SK-N-SH (cell line): ENCODE data around the gene LKAAEAR1. TPM values are rescaled to one million over a fixed set of nuclear protein-coding genes. Genes with fewer than 3 reads are reported as not detected.

Experiments
- CTCF ChIA-PET: fragments of 300-600, 350-600 bp; formaldehyde crosslinking; extraction: SDS; loops from one replicate; lab custom pipeline; 2021; lab: Yijun Ruan, JAX
- POLR2A ChIA-PET: fragments of 350-600 bp; sonication (Branson Sonifier 250); formaldehyde crosslinking; extraction: SDS; loops from one replicate; lab custom pipeline; 2020; ENCODE audit warnings: antibody characterized with exemption, inconsistent platforms; lab: Yijun Ruan, JAX
- DNase-seq: peaks from one replicate; pipeline ENCODE4 v3.0.0; 2012
- H2AFZ ChIP-seq: fragments of 200-600 bp; sonication (generic); 2 replicates; pipeline ENCODE4 v1.8.1; 2016; ENCODE audit warnings: antibody characterized with exemption, mild to moderate bottlenecking, low read depth
- H3F3A ChIP-seq: fragments of 200-600 bp; sonication (generic); replicated peaks from 2 replicates; pipeline ENCODE3; 2016; ENCODE audit warnings: antibody characterized with exemption, mild to moderate bottlenecking; ENCODE audit not compliant: insufficient read depth
- H3K27ac ChIP-seq, 2 experiments: fragments of 200-500 bp in 1 of 2; fragments of 200-600 bp in 1 of 2; sonication (Bioruptor generic) in 1 of 2; sonication (generic), shearing (Covaris generic) in 1 of 2; 2 replicates each; pipeline versions ENCODE4 v1.5.1 to v1.6.1; 2014 to 2016; ENCODE audit warnings: low read depth in 2 of 2, inconsistent platforms in 1 of 2, low read length in 1 of 2, mild to moderate bottlenecking in 1 of 2, mixed read lengths in 1 of 2
- H3K27me3 ChIP-seq: fragments of 200-600 bp; sonication (generic), shearing (Covaris generic); 2 replicates; pipeline ENCODE4 v1.6.1; 2016; ENCODE audit warnings: mixed run types; ENCODE audit not compliant: insufficient read depth
- H3K36me3 ChIP-seq, 2 experiments: fragments of 200-500 bp in 1 of 2; fragments of 200-600 bp in 1 of 2; sonication (Bioruptor generic) in 1 of 2; sonication (generic) in 1 of 2; replicated peaks in 1 of 2; 2 replicates each; pipeline versions ENCODE3 to v1.5.1; 2014 to 2016; ENCODE audit warnings: low read length in 1 of 2, mild to moderate bottlenecking in 1 of 2; ENCODE audit not compliant: insufficient read depth in 2 of 2, control insufficient read depth in 1 of 2
- H3K4me1 ChIP-seq, 2 experiments: fragments of 200-500 bp in 1 of 2; fragments of 200-600 bp in 1 of 2; sonication (Bioruptor generic) in 1 of 2; sonication (generic), shearing (Covaris generic) in 1 of 2; 2 replicates each; pipeline versions ENCODE4 v1.5.1 to v1.6.1; 2014 to 2016; ENCODE audit warnings: low read depth in 1 of 2, low read length in 1 of 2, mixed run types in 1 of 2; ENCODE audit not compliant: insufficient read depth in 2 of 2, control insufficient read depth in 1 of 2
- H3K4me2 ChIP-seq: fragments of 200-600 bp; sonication (generic), shearing (Covaris generic); 2 replicates; pipeline ENCODE4 v1.6.1; 2017; ENCODE audit warnings: mixed run types
- H3K4me3 ChIP-seq, 2 experiments: fragments of 200-500 bp in 1 of 2; fragments of 200-600 bp in 1 of 2; sonication (Bioruptor generic) in 1 of 2; sonication (generic), shearing (Covaris generic) in 1 of 2; 2 replicates each; pipeline versions ENCODE4 v1.5.1 to v1.8.1; 2014 to 2016; ENCODE audit warnings: low read depth in 2 of 2, inconsistent platforms in 1 of 2, low read length in 1 of 2, mild to moderate bottlenecking in 1 of 2, mixed read lengths in 1 of 2, moderate library complexity in 1 of 2
- H3K79me2 ChIP-seq: fragments of 200-600 bp; sonication (generic); 2 replicates; pipeline ENCODE4 v1.8.1; 2017; ENCODE audit warnings: mild to moderate bottlenecking; ENCODE audit not compliant: insufficient read depth
- H3K9ac ChIP-seq: fragments of 200-600 bp; sonication (generic); 2 replicates; pipeline ENCODE4 v1.6.1; 2017; ENCODE audit warnings: mixed run types
- H3K9me2 ChIP-seq: fragments of 200-600 bp; sonication (generic); 2 replicates; pipeline ENCODE4 v1.6.1; 2017; ENCODE audit warnings: mixed run types
- H3K9me3 ChIP-seq: fragments of 200-600 bp; sonication (generic); 2 replicates; pipeline ENCODE4 v1.6.1; 2017; ENCODE audit warnings: mixed run types, mild to moderate bottlenecking, moderate library complexity
- H4K20me1 ChIP-seq: fragments of 200-600 bp; sonication (generic); 2 replicates; pipeline ENCODE4 v1.6.1; 2017; ENCODE audit warnings: mild to moderate bottlenecking, mixed run types; ENCODE audit not compliant: insufficient read depth
- ELF1 ChIP-seq: IDR thresholded peaks from 2 replicates; pipeline ENCODE4 v1.4.0; 2012
- EZH2phosphoT487 ChIP-seq: fragments of 200-600 bp; sonication (generic); IDR thresholded peaks from 2 replicates; pipeline ENCODE4 v1.6.1; 2017; ENCODE audit warnings: low read depth, mixed run types, mild to moderate bottlenecking, antibody characterized with exemption, moderate library complexity, borderline replicate concordance
- FOXJ3 ChIP-seq: sonication (generic); formaldehyde crosslinking; IDR thresholded peaks from 2 replicates; pipeline ENCODE4 v1.5.1; 2020; ENCODE audit warnings: mild to moderate bottlenecking, missing genetic modification reagents
- FOXM1 ChIP-seq: IDR thresholded peaks from 2 replicates; pipeline ENCODE4 v1.4.0; 2012; ENCODE audit warnings: low read depth, mild to moderate bottlenecking
- GABPA ChIP-seq: IDR thresholded peaks from 2 replicates; pipeline ENCODE4 v1.4.0; 2012; ENCODE audit warnings: low read depth, mild to moderate bottlenecking
- JUND ChIP-seq: IDR thresholded peaks from 2 replicates; pipeline ENCODE4 v1.4.0; 2012
- NFIC ChIP-seq: IDR thresholded peaks from 2 replicates; pipeline ENCODE4 v1.4.0; 2012; ENCODE audit warnings: borderline replicate concordance
- NRF1 ChIP-seq: IDR thresholded peaks from 2 replicates; pipeline ENCODE4 v1.6.1; 2012; ENCODE audit warnings: low read depth, mild to moderate bottlenecking, low read length
- POLR2AphosphoS5 ChIP-seq: IDR thresholded peaks from 2 replicates; pipeline ENCODE4 v1.6.1; 2012; ENCODE audit warnings: low read depth, low read length
- RAD21 ChIP-seq: IDR thresholded peaks from 2 replicates; pipeline ENCODE4 v1.6.1; 2012; ENCODE audit warnings: mild to moderate bottlenecking, low read length
- SIN3A ChIP-seq: IDR thresholded peaks from 2 replicates; pipeline ENCODE4 v1.6.1; 2012; ENCODE audit warnings: low read depth, mild to moderate bottlenecking, low read length, moderate library complexity, borderline replicate concordance
- SMC3 ChIP-seq: IDR thresholded peaks from 2 replicates; pipeline ENCODE4 v1.6.1; 2012; ENCODE audit warnings: low read depth, low read length, improper control_type of control experiment
- TCF12 ChIP-seq: IDR thresholded peaks from 2 replicates; pipeline ENCODE4 v1.4.0; 2012
- TEAD4 ChIP-seq: IDR thresholded peaks from 2 replicates; pipeline ENCODE4 v1.4.0; 2012; ENCODE audit warnings: mild to moderate bottlenecking, borderline replicate concordance; ENCODE audit not compliant: insufficient read depth
- YY1 ChIP-seq: IDR thresholded peaks from 2 replicates; pipeline ENCODE4 v1.4.0; 2012; ENCODE audit warnings: low read depth, mild to moderate bottlenecking
- WGBS: methylation state at CpG from one replicate; pipeline ENCODE4 v1.1.6; 2017; ENCODE audit warnings: low lambda C conversion rate; 5-methylcytosine and 5-hydroxymethylcytosine counted together
- polyA plus RNA-seq, 3 experiments: library from polyadenylated mRNA; depleted of rRNA; stranded (reverse); fragments of >200 nt; gene quantifications; 2 replicates each; pipeline ENCODE4 v1.2.3, GENCODE V29; 2012
- TF ChIP-seq, protein P1 (sequence below): IDR thresholded peaks from 2 replicates; pipeline ENCODE4 v1.4.0; 2012; ENCODE audit warnings: low read depth

LKAAEAR1 gene
- polyA plus RNA-seq, 1 of the 3 experiments (the other 2 are of a cell fraction) = 0.71 TPM

DNA sequence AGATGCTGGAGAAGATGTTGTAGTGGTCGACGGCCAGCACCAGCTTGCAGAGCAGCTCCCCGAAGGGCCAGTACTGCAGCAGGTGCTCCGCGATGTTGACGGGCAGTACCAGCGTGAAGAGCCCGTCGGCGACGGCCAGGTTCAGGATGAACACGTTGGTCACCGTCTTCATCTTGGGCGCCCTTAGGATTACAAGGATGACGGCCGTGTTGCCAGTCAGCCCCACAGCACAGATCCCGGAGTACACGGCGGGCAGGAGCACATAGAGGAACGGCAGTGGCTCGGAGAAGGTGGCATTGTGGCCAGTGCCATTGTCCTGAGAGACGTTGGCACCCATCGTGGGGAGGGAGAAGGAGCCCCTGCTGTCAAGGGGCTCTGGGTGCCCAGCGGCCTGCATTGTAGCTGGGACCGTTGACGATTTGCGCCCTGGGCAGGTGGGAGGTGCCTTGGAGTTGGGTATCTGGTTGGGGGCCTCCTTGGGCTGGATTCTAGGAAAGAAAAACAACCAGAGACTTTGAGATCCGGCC lies 22.3 kb upstream of the LKAAEAR1 start:
- Histone ChIP-seq H3K4me2 (no peak overlapping the region), H3K27me3 (no peaks in the 10 kb centered on the region; the same call in 1 of the 2 replicates), H3K4me1 (peaks cover 0 to 12% of the 10 kb centered on the region in 2 experiments; a peak in 1 of 4 replicates), H3K36me3 (no peaks in the 10 kb centered on the region), H3K27ac (no peak overlapping the region), H3K9ac (no peak overlapping the region), H3F3A (no peaks in the 10 kb centered on the region), H3K9me2 (no peaks in the 10 kb centered on the region), H2AFZ (no peak overlapping the region), H3K79me2 (no peaks in the 10 kb centered on the region), H4K20me1 (no peaks in the 10 kb centered on the region), H3K4me3 (no peak overlapping the region), H3K9me3 (no peaks in the 10 kb centered on the region)
- no peak for DNase-seq
- ChIA-PET POLR2A (no interaction called here), CTCF (interaction anchor here (0.8 to 1.5 kb wide), 4 partner anchors 9 to 14 kb away, joined by 3 read pairs; no protein-coding TSS in a partner anchor)
- WGBS = 86% methylated on average over 21 of the region's 28 CpGs
- TF ChIP-seq JUND (no peak), SMC3 (no peak), RAD21 (no peak), NFIC (no peak), NRF1 (no peak), EZH2phosphoT487 (no peak), FOXJ3 (CRISPR knock-in tag) (no peak), TCF12 (no peak), ELF1 (no peak), SIN3A (no peak), POLR2AphosphoS5 (no peak), YY1 (no peak), TEAD4 (no peak), FOXM1 (no peak), GABPA (no peak)
- TF ChIP-seq, protein P1, sequence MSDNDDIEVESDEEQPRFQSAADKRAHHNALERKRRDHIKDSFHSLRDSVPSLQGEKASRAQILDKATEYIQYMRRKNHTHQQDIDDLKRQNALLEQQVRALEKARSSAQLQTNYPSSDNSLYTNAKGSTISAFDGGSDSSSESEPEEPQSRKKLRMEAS = no peak

DNA sequence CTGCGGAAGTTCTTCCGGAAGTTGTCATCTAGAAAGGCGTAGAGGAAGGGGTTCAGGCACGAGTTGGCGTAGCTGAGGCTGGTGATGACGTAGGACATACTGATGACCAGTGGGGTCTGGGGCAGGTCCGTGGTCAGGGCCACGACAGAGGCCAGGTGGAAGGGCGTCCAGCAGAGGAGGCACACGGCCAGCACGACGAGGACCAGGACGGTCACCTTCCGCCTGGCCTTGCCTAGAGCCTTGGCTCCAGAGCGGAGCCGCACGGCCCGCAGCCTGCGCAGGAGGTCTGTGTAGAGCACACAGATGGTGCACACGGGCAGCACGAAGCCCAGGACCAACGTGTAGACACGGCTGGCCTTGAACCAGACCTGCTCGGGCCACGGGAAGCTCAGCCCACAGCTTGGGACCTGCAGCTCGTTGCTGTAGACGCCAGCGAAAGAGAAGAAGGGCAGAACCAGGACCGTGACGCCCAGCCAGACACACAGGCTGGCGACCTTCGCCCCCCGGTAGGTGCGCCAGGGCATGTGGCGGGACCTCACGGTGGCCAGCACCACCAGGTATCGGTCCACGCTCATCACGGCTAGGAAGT lies 21.7 kb upstream of the LKAAEAR1 start:
- Histone ChIP-seq H3K27ac (no peak overlapping the region), H3K27me3 (no peaks in the 10 kb centered on the region; the same call in 1 of the 2 replicates), H3F3A (no peaks in the 10 kb centered on the region), H3K9me3 (no peaks in the 10 kb centered on the region), H3K4me1 (peaks cover 0 to 12% of the 10 kb centered on the region in 2 experiments; a peak in 1 of 4 replicates), H2AFZ (no peak overlapping the region), H3K9ac (no peak overlapping the region), H3K9me2 (no peaks in the 10 kb centered on the region), H4K20me1 (no peaks in the 10 kb centered on the region), H3K79me2 (no peaks in the 10 kb centered on the region), H3K4me3 (no peak overlapping the region), H3K4me2 (no peak overlapping the region), H3K36me3 (no peaks in the 10 kb centered on the region)
- POLR2A ChIA-PET = no interaction called here
- 77% methylated on average over 20 of the region's 39 CpGs for WGBS
- CTCF ChIA-PET = interaction anchor here (1.0 to 1.5 kb wide), 3 partner anchors 10 to 15 kb away, joined by 3 read pairs; no protein-coding TSS in a partner anchor
- DNase-seq = no peak
- TF ChIP-seq SMC3 (no peak), ELF1 (no peak)
